ENCODE results near the gene FARP1. TPM values are rescaled to one million over a fixed set of nuclear protein-coding genes. Genes with fewer than 3 reads are reported as not detected.
A peak's percentile ranks its signal among the peaks of the same experiment; 100 is the strongest.

Gene FARP1
- total and polyA plus RNA-seq, 8 donors: 11.6 to 319 (median 70.3) TPM

GRCh38 chr13:98313922-98314292 is 171.0 kb downstream of the FARP1 start:
- 49 to 67% (median 60%) methylated on average over 6 of the region's 6 CpGs for WGBS, 5 donors

DNA sequence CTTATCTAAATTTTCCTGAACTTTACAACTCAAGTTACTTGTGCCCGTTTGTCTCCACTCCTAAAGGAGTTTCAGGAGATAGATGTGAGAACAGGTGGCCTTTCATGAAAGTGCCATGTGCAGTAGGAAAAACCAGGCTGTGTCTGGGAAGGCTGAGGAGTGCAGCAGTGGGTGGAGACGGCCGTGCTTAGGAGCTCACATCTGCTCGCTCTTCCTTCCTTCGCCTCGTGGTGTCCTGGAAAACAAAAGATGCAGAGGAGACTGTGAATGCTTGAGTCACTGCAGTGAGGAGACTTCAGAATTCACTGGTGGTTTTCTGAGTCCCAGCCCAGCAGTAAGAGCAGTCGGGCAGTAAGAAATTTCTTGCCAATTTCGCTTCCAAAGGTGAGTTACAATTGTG is 172.6 kb downstream of the FARP1 start:
- Histone ChIP-seq H3K27ac (no peak overlapping the region), H3K4me3 (no peak overlapping the region), H3K27me3 (no peaks in the 10 kb centered on the region), H3K4me1 (peaks cover 8 to 55% (median 25%) of the 10 kb centered on the region in 4 donors), H3K9me3 (no peaks in the 10 kb centered on the region), H3K36me3 (no peaks in the 10 kb centered on the region)
- peak in 1 of 2 donors; percentile 40 for DNase-seq
- TF ChIP-seq POLR2AphosphoS5 (IDR thresholded peaks at IDR 0.05) (no peak), POLR2A (IDR thresholded peaks at IDR 0.05) (no peak), CTCF (IDR thresholded peaks at IDR 0.05) (no peak), EP300 (IDR thresholded peaks at IDR 0.05) (no peak)
- intact Hi-C loops (cut with DNase I; ENCODE audit: low total_unique reads): no loop called here
- 48 to 63% (median 54%) methylated on average over 8 of the region's 8 CpGs for WGBS, 5 donors

More at GRCh38 chr13:98313922-98314292, 171.0 kb downstream of the FARP1 start:
- no peaks in the 10 kb centered on the region for H3K36me3 ChIP-seq
- no peaks in the 10 kb centered on the region for H3K9me3 ChIP-seq
- peak overlapping the region; percentile 35 to 59 (median 43) for H3K27ac ChIP-seq
- H3K4me1 ChIP-seq: peaks cover 12 to 58% (median 25%) of the 10 kb centered on the region in 4 donors
- TF ChIP-seq CTCF (IDR thresholded peaks at IDR 0.05) (no peak), POLR2A (IDR thresholded peaks at IDR 0.05) (no peak), EP300 (IDR thresholded peaks at IDR 0.05) (no peak), POLR2AphosphoS5 (IDR thresholded peaks at IDR 0.05) (no peak)
- intact Hi-C loops (cut with DNase I; ENCODE audit: low total_unique reads): no loop called here
- peak; percentile 44 to 50 for DNase-seq
- H3K27me3 ChIP-seq: no peaks in the 10 kb centered on the region
- no peak overlapping the region for H3K4me3 ChIP-seq

GRCh38 chr13:98315902-98316301 is 173.0 kb downstream of the FARP1 start:
- intact Hi-C loops (cut with DNase I; ENCODE audit: low total_unique reads): no loop called here
- no peak for TF ChIP-seq POLR2AphosphoS5 (IDR thresholded peaks at IDR 0.05)
- TF ChIP-seq POLR2A (IDR thresholded peaks at IDR 0.05): no peak
- TF ChIP-seq EP300 (IDR thresholded peaks at IDR 0.05): no peak
- TF ChIP-seq CTCF (IDR thresholded peaks at IDR 0.05): no peak
- Histone ChIP-seq H3K36me3 (no peaks in the 10 kb centered on the region), H3K9me3 (no peaks in the 10 kb centered on the region), H3K4me3 (no peak overlapping the region), H3K27ac (no peak overlapping the region), H3K4me1 (peaks cover 4 to 50% (median 23%) of the 10 kb centered on the region in 4 donors), H3K27me3 (no peaks in the 10 kb centered on the region)
- DNase-seq: no peak
- 83 to 86% (median 84%) methylated on average over 8 of the region's 8 CpGs for WGBS, 5 donors

- WGBS, 5 donors: 81 to 92% (median 85%) methylated on average over 3 of the region's 3 CpGs
- DNase-seq: no peak
- H3K36me3 ChIP-seq: no peaks in the 10 kb centered on the region
- H3K27me3 ChIP-seq: no peaks in the 10 kb centered on the region
- peaks cover 4 to 32% (median 13%) of the 10 kb centered on the region in 4 donors for H3K4me1 ChIP-seq
- no peak overlapping the region for H3K4me3 ChIP-seq
- no peak overlapping the region for H3K27ac ChIP-seq
- intact Hi-C loops (cut with DNase I; ENCODE audit: low total_unique reads): no loop called here
- no peaks in the 10 kb centered on the region for H3K9me3 ChIP-seq
- TF ChIP-seq EP300 (IDR thresholded peaks at IDR 0.05) (no peak), CTCF (IDR thresholded peaks at IDR 0.05) (no peak)
Measured at GRCh38 chr13:98317573-98318171, 174.8 kb downstream of the FARP1 start.
